LNCaP clone FGC (cell line): Measurements from ENCODE around the gene TTC19.

Experiments used
- DNase-seq: peaks from one replicate; pipeline ENCODE4 v3.0.0-alpha.2; 2011; ENCODE audit warnings: low read depth
- H3K4me3 ChIP-seq: 2 replicates; pipeline ENCODE4 v1.5.1; 2011; ENCODE audit warnings: mild to moderate bottlenecking, low read depth, low read length, control low read depth
- CTCF ChIP-seq: IDR thresholded peaks from 2 replicates; pipeline ENCODE4 v1.5.1; 2012; ENCODE audit warnings: mild to moderate bottlenecking; ENCODE audit not compliant: control insufficient read depth, insufficient read depth; ENCODE audit errors: extremely low read depth

TTC19 gene

GRCh38 chr17:16003841-16004240, 4.2 kb downstream of the TTC19 start:
- no peak for TF ChIP-seq CTCF
- no peak overlapping the region for H3K4me3 ChIP-seq
- DNase-seq, result no peak

GRCh38 chr17:16005636-16006035, 6.0 kb downstream of the TTC19 start:
- no peak for DNase-seq
- TF ChIP-seq CTCF, result no peak
- H3K4me3 ChIP-seq, result no peak overlapping the region

GRCh38 chr17:16007439-16007838, 7.8 kb downstream of the TTC19 start:
- DNase-seq, result no peak
- H3K4me3 ChIP-seq, result no peak overlapping the region
- no peak for TF ChIP-seq CTCF

GRCh38 chr17:16013943-16014407, 14.4 kb downstream of the TTC19 start:
- DNase-seq, result no peak
- H3K4me3 ChIP-seq, result no peak overlapping the region
- peak; percentile 29 for TF ChIP-seq CTCF

- no peak for DNase-seq
- no peak overlapping the region for H3K4me3 ChIP-seq
- no peak for TF ChIP-seq CTCF
Measured at GRCh38 chr17:16019347-16019746, 19.7 kb downstream of the TTC19 start.

GRCh38 chr17:16023881-16024280, 24.3 kb downstream of the TTC19 start:
- no peak for DNase-seq
- TF ChIP-seq CTCF, result no peak
- no peak overlapping the region for H3K4me3 ChIP-seq

- no peak for TF ChIP-seq CTCF
- DNase-seq, result no peak
- no peak overlapping the region for H3K4me3 ChIP-seq
Measured at GRCh38 chr17:16025202-16025601, 25.6 kb downstream of the TTC19 start.
